DOHH2 (cell line): ENCODE data around the gene HEPACAM2.

ENCODE experiments used
- H3F3A ChIP-seq: fragments of 200-600 bp; sonication (generic), shearing (Covaris generic); 2 replicates; pipeline ENCODE4 v1.6.0; 2016; ENCODE audit warnings: antibody characterized with exemption, mild to moderate bottlenecking; ENCODE audit not compliant: control insufficient read depth, insufficient read depth
- H3K27ac ChIP-seq: fragments of 200-600 bp; sonication (generic); 2 replicates; pipeline ENCODE4 v1.5.1; 2014; ENCODE audit warnings: low read depth, mild to moderate bottlenecking, low read length, moderate library complexity
- H3K27me3 ChIP-seq: fragments of 200-600 bp; sonication (generic); 2 replicates; pipeline ENCODE4 v1.6.1; 2014; ENCODE audit warnings: mild to moderate bottlenecking, low read length, mixed read lengths; ENCODE audit not compliant: control insufficient read depth
- H3K36me3 ChIP-seq: fragments of 200-600 bp; sonication (generic); 2 replicates; pipeline ENCODE4 v1.6.1; 2014; ENCODE audit warnings: mild to moderate bottlenecking, low read length, moderate library complexity, mixed read lengths; ENCODE audit not compliant: control insufficient read depth
- H3K4me1 ChIP-seq: fragments of 200-600 bp; sonication (generic); 2 replicates; pipeline ENCODE4 v1.6.1; 2014; ENCODE audit warnings: mild to moderate bottlenecking, low read length, mixed read lengths; ENCODE audit not compliant: control insufficient read depth
- H3K4me2 ChIP-seq: fragments of 200-600 bp; sonication (generic); 2 replicates; pipeline ENCODE4 v1.6.0; 2014; ENCODE audit warnings: mild to moderate bottlenecking, low read length, moderate library complexity
- H3K4me3 ChIP-seq: fragments of 200-600 bp; sonication (generic); 2 replicates; pipeline ENCODE4 v1.5.1; 2014; ENCODE audit warnings: mild to moderate bottlenecking, low read length, mixed read lengths
- H3K79me2 ChIP-seq: fragments of 200-600 bp; sonication (generic); 2 replicates; pipeline ENCODE4 v1.6.1; 2014; ENCODE audit warnings: mild to moderate bottlenecking, low read length, mixed read lengths; ENCODE audit not compliant: control insufficient read depth
- H3K9me2 ChIP-seq: fragments of 200-600 bp; sonication (generic); replicated peaks from 2 replicates; pipeline ENCODE4 v1.6.1; 2014; ENCODE audit warnings: mild to moderate bottlenecking, low read length, mixed read lengths; ENCODE audit not compliant: control insufficient read depth
- H3K9me3 ChIP-seq: fragments of 200-600 bp; sonication (generic); 2 replicates; pipeline ENCODE4 v1.6.1; 2014; ENCODE audit warnings: antibody characterized with exemption, low read length, mixed read lengths; ENCODE audit not compliant: control insufficient read depth, insufficient read depth
- H4K20me1 ChIP-seq: fragments of 200-600 bp; sonication (generic); 2 replicates; pipeline ENCODE4 v1.6.0; 2014; ENCODE audit warnings: low read depth, mild to moderate bottlenecking, antibody characterized with exemption, low read length, moderate library complexity; ENCODE audit not compliant: control insufficient read depth, insufficient read depth
- CTCF ChIP-seq: fragments of 200-600 bp; sonication (generic); IDR thresholded peaks from one replicate; pipeline ENCODE4 v1.5.1; 2014; ENCODE audit warnings: antibody characterized with exemption, mild to moderate bottlenecking, low read depth, low read length; ENCODE audit not compliant: poor library complexity, severe bottlenecking
- EZH2phosphoT487 ChIP-seq: fragments of 200-600 bp; sonication (generic); IDR thresholded peaks from 2 replicates; pipeline ENCODE4 v1.6.1; 2017; ENCODE audit warnings: borderline replicate concordance, mild to moderate bottlenecking, antibody characterized with exemption, low read length, moderate library complexity, mixed read lengths

HEPACAM2 gene

GRCh38 chr7:93198472-93198871 lies 27.8 kb downstream of the HEPACAM2 start:
- no peaks in the 10 kb centered on the region for H3K9me3 ChIP-seq
- peaks cover 8% of the 10 kb centered on the region for H3K4me1 ChIP-seq
- H3K4me3 ChIP-seq = no peak overlapping the region
- TF ChIP-seq CTCF (no peak), EZH2phosphoT487 (no peak)
- no peaks in the 10 kb centered on the region for H4K20me1 ChIP-seq
- no peak overlapping the region for H3K4me2 ChIP-seq
- no peaks in the 10 kb centered on the region for H3K9me2 ChIP-seq
- no peaks in the 10 kb centered on the region for H3K36me3 ChIP-seq
- peaks cover 14% of the 10 kb centered on the region for H3K27me3 ChIP-seq
- H3K79me2 ChIP-seq = no peaks in the 10 kb centered on the region
- H3K27ac ChIP-seq = no peak overlapping the region
- H3F3A ChIP-seq = no peaks in the 10 kb centered on the region

- peaks cover 8% of the 10 kb centered on the region for H3K4me1 ChIP-seq
- H3F3A ChIP-seq = no peaks in the 10 kb centered on the region
- no peak overlapping the region for H3K4me3 ChIP-seq
- peak overlapping the region; percentile 18; the same call in 1 of the 2 replicates for H3K4me2 ChIP-seq
- no peak overlapping the region for H3K27ac ChIP-seq
- no peaks in the 10 kb centered on the region for H4K20me1 ChIP-seq
- H3K27me3 ChIP-seq = peaks cover 18% of the 10 kb centered on the region
- H3K79me2 ChIP-seq = no peaks in the 10 kb centered on the region
- H3K9me3 ChIP-seq = no peaks in the 10 kb centered on the region
- H3K9me2 ChIP-seq = no peaks in the 10 kb centered on the region
- no peak for TF ChIP-seq EZH2phosphoT487
- TF ChIP-seq CTCF = no peak
- H3K36me3 ChIP-seq = no peaks in the 10 kb centered on the region
These were observed 29.9 kb downstream of the HEPACAM2 start for GRCh38 chr7:93196336-93196735.

- TF ChIP-seq CTCF (no peak), EZH2phosphoT487 (no peak)
- no peaks in the 10 kb centered on the region for H3F3A ChIP-seq
- H3K9me3 ChIP-seq = no peaks in the 10 kb centered on the region
- H3K4me1 ChIP-seq = peaks cover 8% of the 10 kb centered on the region
- H3K79me2 ChIP-seq = no peaks in the 10 kb centered on the region
- H3K36me3 ChIP-seq = no peaks in the 10 kb centered on the region
- H3K9me2 ChIP-seq = no peaks in the 10 kb centered on the region
- no peak overlapping the region for H3K27ac ChIP-seq
- H4K20me1 ChIP-seq = no peaks in the 10 kb centered on the region
- H3K4me2 ChIP-seq = no peak overlapping the region
- H3K27me3 ChIP-seq = peaks cover 16% of the 10 kb centered on the region
- H3K4me3 ChIP-seq = no peak overlapping the region
These were observed 31.9 kb downstream of the HEPACAM2 start for GRCh38 chr7:93194386-93194785.
